ENCODE data around the gene DUSP22. TPM values are rescaled to one million over a fixed set of nuclear protein-coding genes. Genes with fewer than 3 reads are reported as not detected.
A peak's percentile ranks its signal among the peaks of the same experiment; 100 is the strongest.

DUSP22 gene
- polyA plus RNA-seq, 3 donors: 107 to 120 (median 117) TPM

GRCh38 chr6:305371-306206, 13.3 kb downstream of the DUSP22 start:
- Histone ChIP-seq H3K36me3 (replicated peaks in 1 of 2; ENCODE audit: control insufficient read depth in 1 of 2, insufficient read depth in 2 of 2, low read length in 2 of 2) (peaks cover 23 to 52% of the 10 kb centered on the region in 2 donors), H3K4me3 (replicated peaks in 1 of 3; ENCODE audit: low read depth in 2 of 3, low read length in 3 of 3) (no peak overlapping the region), H4K20me1 (ENCODE audit: insufficient read depth, low read length) (peaks cover 6% of the 10 kb centered on the region), H3K27ac (ENCODE audit: low read depth in 1 of 2, low read length in 2 of 2) (peak overlapping the region in 1 of 2 donors; percentile 0), H3K4me1 (ENCODE audit: control insufficient read depth in 1 of 2, insufficient read depth in 2 of 2, low read length in 2 of 2) (peaks cover 23 to 31% of the 10 kb centered on the region in 2 donors), H3K79me2 (ENCODE audit: insufficient read depth, low read length) (peaks cover 45% of the 10 kb centered on the region), H3K9ac (ENCODE audit: insufficient read depth, low read length, poor library complexity, severe bottlenecking) (no peak overlapping the region), H3K27me3 (ENCODE audit: control insufficient read depth in 2 of 2, insufficient read depth in 2 of 2, low read length in 2 of 2) (no peaks in the 10 kb centered on the region), H3K4me2 (replicated peaks; ENCODE audit: extremely low read depth, low read length, poor library complexity, severe bottlenecking) (no peak overlapping the region), H2AFZ (ENCODE audit: insufficient read depth, low read depth, low read length, poor library complexity, severe bottlenecking) (no peak overlapping the region), H3K9me3 (replicated peaks in 1 of 2; ENCODE audit: control insufficient read depth in 1 of 2, insufficient read depth in 1 of 2, low read length in 2 of 2) (no peaks in the 10 kb centered on the region)
- Mint-ChIP-seq H3K27ac (no peak overlapping the region), H3K27me3 (ENCODE audit: low read depth in 3 of 3) (no peaks in the 10 kb centered on the region), H3K4me3 (no peak overlapping the region), H3K9me3 (peaks cover 0 to 5% (median 0%) of the 10 kb centered on the region in 7 donors), H3K4me1 (peaks cover 13% of the 10 kb centered on the region), H3K36me3 (peaks cover 10 to 11% of the 10 kb centered on the region in 2 donors)
- DNase-seq: no peak
- TF ChIP-seq CTCF (IDR thresholded peaks at IDR 0.05): no peak
- 83% methylated on average over 4 of the region's 5 CpGs for WGBS (ENCODE audit: insufficient coverage)
- intact Hi-C loops (cut with micrococcal nuclease): no loop called here

- H3K4me2 ChIP-seq (replicated peaks; ENCODE audit: extremely low read depth, low read length, poor library complexity, severe bottlenecking): peak overlapping the region; percentile 16
- WGBS (ENCODE audit: insufficient coverage): 74% methylated on average over 6 of the region's 8 CpGs
- no peak for TF ChIP-seq CTCF (IDR thresholded peaks at IDR 0.05)
- H3K27ac ChIP-seq (ENCODE audit: low read depth in 1 of 2, low read length in 2 of 2): peak overlapping the region; percentile 3 to 24
- H3K4me3 Mint-ChIP-seq: no peak overlapping the region
- no peak overlapping the region for H3K9ac ChIP-seq (ENCODE audit: insufficient read depth, low read length, poor library complexity, severe bottlenecking)
- H3K36me3 Mint-ChIP-seq: peaks cover 10 to 11% of the 10 kb centered on the region in 2 donors
- no peak overlapping the region for H3K27ac Mint-ChIP-seq
- H3K4me3 ChIP-seq (replicated peaks in 1 of 3; ENCODE audit: low read depth in 2 of 3, low read length in 3 of 3): peak overlapping the region in 1 of 3 experiments; percentile 10
- H3K9me3 Mint-ChIP-seq: peaks cover 0 to 8% (median 0%) of the 10 kb centered on the region in 7 donors
- no peaks in the 10 kb centered on the region for H3K9me3 ChIP-seq (replicated peaks in 1 of 2; ENCODE audit: control insufficient read depth in 1 of 2, insufficient read depth in 1 of 2, low read length in 2 of 2)
- intact Hi-C loops (cut with micrococcal nuclease): no loop called here
- peaks cover 23 to 52% of the 10 kb centered on the region in 2 donors for H3K36me3 ChIP-seq (replicated peaks in 1 of 2; ENCODE audit: control insufficient read depth in 1 of 2, insufficient read depth in 2 of 2, low read length in 2 of 2)
- H4K20me1 ChIP-seq (ENCODE audit: insufficient read depth, low read length): peaks cover 6% of the 10 kb centered on the region
- H3K79me2 ChIP-seq (ENCODE audit: insufficient read depth, low read length): peaks cover 39% of the 10 kb centered on the region
- H2AFZ ChIP-seq (ENCODE audit: insufficient read depth, low read depth, low read length, poor library complexity, severe bottlenecking): no peak overlapping the region
- H3K27me3 Mint-ChIP-seq (ENCODE audit: low read depth in 3 of 3): peaks cover 0 to 2% (median 0%) of the 10 kb centered on the region in 3 donors
- peaks cover 23% of the 10 kb centered on the region for H3K4me1 Mint-ChIP-seq
- peaks cover 30 to 39% of the 10 kb centered on the region in 2 donors for H3K4me1 ChIP-seq (ENCODE audit: control insufficient read depth in 1 of 2, insufficient read depth in 2 of 2, low read length in 2 of 2)
- no peak for DNase-seq
- H3K27me3 ChIP-seq (ENCODE audit: control insufficient read depth in 2 of 2, insufficient read depth in 2 of 2, low read length in 2 of 2): no peaks in the 10 kb centered on the region
These were observed 14.4 kb downstream of the DUSP22 start for GRCh38 chr6:306641-307061.

Measured in CD14-positive monocyte (primary cell).